B cell (primary cell): ENCODE results near the gene GALNT18.

Experiments
- EZH2 ChIP-seq: IDR thresholded peaks from 2 replicates; pipeline ENCODE4 v1.6.1; 2012; ENCODE audit warnings: borderline replicate concordance, low read depth, mild to moderate bottlenecking, moderate library complexity, low read length; ENCODE audit not compliant: insufficient read depth, poor library complexity, severe bottlenecking
- TF ChIP-seq, protein P1 (sequence below): fragments of 200-600 bp; IDR thresholded peaks from one replicate; pipeline ENCODE4 v1.8.0; 2022; ENCODE audit warnings: antibody characterized with exemption, mild to moderate bottlenecking

DNA sequence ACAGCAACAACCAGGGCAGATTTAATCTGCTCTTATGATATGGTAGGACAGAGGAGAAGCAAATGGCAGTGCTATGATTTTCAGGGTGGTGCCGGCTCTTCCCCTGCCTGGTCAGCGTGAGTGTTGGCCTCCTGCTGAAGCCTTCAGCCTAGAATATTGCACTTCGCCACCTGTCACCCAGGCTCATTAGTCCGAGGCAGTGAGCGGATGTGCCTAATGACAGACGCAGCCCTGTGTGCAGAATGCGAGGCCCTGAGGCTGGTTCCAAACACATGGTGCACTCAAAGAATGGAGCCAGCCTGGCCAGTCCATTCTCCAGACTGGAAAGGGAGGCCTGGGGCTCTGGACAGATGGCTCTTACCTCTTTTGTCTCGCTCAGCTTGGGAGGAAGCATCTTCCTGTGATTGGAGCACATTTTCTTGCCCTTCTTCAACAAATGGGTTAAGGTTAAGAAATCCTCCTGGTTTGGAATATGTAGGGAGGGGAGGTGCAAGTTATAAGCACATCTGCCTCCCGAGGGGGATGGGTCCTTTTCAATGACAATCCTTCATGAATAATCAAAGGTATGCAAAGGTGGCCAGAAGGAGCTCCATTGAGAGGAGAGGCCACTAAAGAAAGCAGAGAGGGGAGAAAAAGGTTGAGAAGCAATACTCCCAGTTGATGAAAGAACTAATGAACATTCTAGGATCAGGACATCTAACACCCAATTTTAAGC, 39.7 kb upstream of the GALNT18 start:
- TF ChIP-seq, protein P1, sequence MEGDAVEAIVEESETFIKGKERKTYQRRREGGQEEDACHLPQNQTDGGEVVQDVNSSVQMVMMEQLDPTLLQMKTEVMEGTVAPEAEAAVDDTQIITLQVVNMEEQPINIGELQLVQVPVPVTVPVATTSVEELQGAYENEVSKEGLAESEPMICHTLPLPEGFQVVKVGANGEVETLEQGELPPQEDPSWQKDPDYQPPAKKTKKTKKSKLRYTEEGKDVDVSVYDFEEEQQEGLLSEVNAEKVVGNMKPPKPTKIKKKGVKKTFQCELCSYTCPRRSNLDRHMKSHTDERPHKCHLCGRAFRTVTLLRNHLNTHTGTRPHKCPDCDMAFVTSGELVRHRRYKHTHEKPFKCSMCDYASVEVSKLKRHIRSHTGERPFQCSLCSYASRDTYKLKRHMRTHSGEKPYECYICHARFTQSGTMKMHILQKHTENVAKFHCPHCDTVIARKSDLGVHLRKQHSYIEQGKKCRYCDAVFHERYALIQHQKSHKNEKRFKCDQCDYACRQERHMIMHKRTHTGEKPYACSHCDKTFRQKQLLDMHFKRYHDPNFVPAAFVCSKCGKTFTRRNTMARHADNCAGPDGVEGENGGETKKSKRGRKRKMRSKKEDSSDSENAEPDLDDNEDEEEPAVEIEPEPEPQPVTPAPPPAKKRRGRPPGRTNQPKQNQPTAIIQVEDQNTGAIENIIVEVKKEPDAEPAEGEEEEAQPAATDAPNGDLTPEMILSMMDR: no peak
- TF ChIP-seq EZH2: no peak
